ENCODE data around the gene ANO10.

GRCh38 chr3:43378066-43378935, 243.5 kb downstream of the ANO10 start:
- TF ChIP-seq, protein P1, sequence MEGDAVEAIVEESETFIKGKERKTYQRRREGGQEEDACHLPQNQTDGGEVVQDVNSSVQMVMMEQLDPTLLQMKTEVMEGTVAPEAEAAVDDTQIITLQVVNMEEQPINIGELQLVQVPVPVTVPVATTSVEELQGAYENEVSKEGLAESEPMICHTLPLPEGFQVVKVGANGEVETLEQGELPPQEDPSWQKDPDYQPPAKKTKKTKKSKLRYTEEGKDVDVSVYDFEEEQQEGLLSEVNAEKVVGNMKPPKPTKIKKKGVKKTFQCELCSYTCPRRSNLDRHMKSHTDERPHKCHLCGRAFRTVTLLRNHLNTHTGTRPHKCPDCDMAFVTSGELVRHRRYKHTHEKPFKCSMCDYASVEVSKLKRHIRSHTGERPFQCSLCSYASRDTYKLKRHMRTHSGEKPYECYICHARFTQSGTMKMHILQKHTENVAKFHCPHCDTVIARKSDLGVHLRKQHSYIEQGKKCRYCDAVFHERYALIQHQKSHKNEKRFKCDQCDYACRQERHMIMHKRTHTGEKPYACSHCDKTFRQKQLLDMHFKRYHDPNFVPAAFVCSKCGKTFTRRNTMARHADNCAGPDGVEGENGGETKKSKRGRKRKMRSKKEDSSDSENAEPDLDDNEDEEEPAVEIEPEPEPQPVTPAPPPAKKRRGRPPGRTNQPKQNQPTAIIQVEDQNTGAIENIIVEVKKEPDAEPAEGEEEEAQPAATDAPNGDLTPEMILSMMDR (conservative IDR thresholded peaks at IDR 0.05; ENCODE audit: low read depth, low read length): peak; percentile 81
- TF ChIP-seq EZH2 (IDR thresholded peaks at IDR 0.05; ENCODE audit: low read length, unreplicated experiment) (no peak), EZH2phosphoT487 (IDR thresholded peaks at IDR 0.05; ENCODE audit: borderline replicate concordance, low read length) (no peak)
